ENCODE measurements around the gene HTR1E.
"Not testable (repeated sequence)": the region's sequence is repeated elsewhere in the genome, so short reads cannot be mapped to it uniquely, and the experiment has no call there.

The HTR1E gene

DNA sequence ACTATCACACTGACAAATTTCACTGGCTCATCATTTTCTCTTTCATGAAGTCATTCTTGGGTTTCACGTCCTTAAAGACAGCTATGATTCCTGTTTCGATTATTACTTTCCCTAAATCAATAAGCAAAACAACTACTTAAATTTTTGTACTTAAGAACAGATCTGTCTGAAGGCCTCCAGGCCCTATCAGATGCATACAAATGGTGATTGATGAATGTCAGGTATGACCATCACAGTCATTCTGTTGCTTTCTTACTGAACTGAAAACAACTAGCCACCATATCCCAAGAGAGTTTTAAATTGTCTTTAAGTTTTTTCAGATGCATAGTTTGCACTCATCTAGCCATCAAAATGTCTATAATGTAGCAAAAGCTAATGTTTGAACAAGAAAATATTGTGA is 20.9 kb upstream of the HTR1E start:
- no peaks in the 10 kb centered on the region for H4K20me1 ChIP-seq (ENCODE audit: insufficient read depth, low read length)
- no peak overlapping the region for H3K27ac ChIP-seq (ENCODE audit: low read length)
- H3K4me1 ChIP-seq (ENCODE audit: low read length): peaks cover 9% of the 10 kb centered on the region
- H3K9me3 ChIP-seq (ENCODE audit: insufficient read depth, low read length): no peaks in the 10 kb centered on the region
- no peak overlapping the region for H3K9ac ChIP-seq (ENCODE audit: low read length)
- H3K36me3 ChIP-seq (replicated peaks; ENCODE audit: low read depth, low read length): no peaks in the 10 kb centered on the region
- TF ChIP-seq EZH2phosphoT487 (IDR thresholded peaks at IDR 0.05; ENCODE audit: low read depth): no peak
- TF ChIP-seq, protein P1, sequence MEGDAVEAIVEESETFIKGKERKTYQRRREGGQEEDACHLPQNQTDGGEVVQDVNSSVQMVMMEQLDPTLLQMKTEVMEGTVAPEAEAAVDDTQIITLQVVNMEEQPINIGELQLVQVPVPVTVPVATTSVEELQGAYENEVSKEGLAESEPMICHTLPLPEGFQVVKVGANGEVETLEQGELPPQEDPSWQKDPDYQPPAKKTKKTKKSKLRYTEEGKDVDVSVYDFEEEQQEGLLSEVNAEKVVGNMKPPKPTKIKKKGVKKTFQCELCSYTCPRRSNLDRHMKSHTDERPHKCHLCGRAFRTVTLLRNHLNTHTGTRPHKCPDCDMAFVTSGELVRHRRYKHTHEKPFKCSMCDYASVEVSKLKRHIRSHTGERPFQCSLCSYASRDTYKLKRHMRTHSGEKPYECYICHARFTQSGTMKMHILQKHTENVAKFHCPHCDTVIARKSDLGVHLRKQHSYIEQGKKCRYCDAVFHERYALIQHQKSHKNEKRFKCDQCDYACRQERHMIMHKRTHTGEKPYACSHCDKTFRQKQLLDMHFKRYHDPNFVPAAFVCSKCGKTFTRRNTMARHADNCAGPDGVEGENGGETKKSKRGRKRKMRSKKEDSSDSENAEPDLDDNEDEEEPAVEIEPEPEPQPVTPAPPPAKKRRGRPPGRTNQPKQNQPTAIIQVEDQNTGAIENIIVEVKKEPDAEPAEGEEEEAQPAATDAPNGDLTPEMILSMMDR (IDR thresholded peaks at IDR 0.05; ENCODE audit: low read depth, low read length): no peak
- H3K27me3 ChIP-seq (ENCODE audit: low read depth, low read length): no peaks in the 10 kb centered on the region
- no peak overlapping the region for H3K4me2 ChIP-seq (ENCODE audit: low read length)
- no peak overlapping the region for H2AFZ ChIP-seq (ENCODE audit: low read depth, low read length)
- no peaks in the 10 kb centered on the region for H3K79me2 ChIP-seq (ENCODE audit: low read length)
- no peak overlapping the region for H3K4me3 ChIP-seq (ENCODE audit: low read length)

DNA sequence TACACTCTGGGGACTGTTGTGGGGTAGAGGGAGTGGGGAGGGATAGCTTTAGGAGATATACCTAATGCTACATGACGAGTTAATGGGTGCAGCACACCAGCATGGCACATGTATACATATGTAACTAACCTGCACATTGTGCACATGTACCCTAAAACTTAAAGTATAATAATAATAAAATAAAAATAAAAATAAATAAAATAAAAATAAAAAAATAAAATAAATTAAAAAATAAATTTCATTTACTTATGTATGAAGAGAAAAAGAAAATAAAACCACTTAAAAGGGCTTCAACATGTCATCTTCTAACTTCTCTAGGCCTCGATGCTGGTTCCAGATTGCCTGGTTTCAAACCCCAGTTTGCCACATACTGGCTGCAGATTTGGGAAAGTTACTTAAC is 10.2 kb upstream of the HTR1E start:
- not testable (repeated sequence) for H3K36me3 ChIP-seq (replicated peaks; ENCODE audit: low read depth, low read length); H2AFZ ChIP-seq (ENCODE audit: low read depth, low read length); H3K27ac ChIP-seq (ENCODE audit: low read length); H3K27me3 ChIP-seq (ENCODE audit: low read depth, low read length); H3K9ac ChIP-seq (ENCODE audit: low read length); H3K79me2 ChIP-seq (ENCODE audit: low read length); H4K20me1 ChIP-seq (ENCODE audit: insufficient read depth, low read length); H3K4me2 ChIP-seq (ENCODE audit: low read length); H3K4me1 ChIP-seq (ENCODE audit: low read length); H3K9me3 ChIP-seq (ENCODE audit: insufficient read depth, low read length); H3K4me3 ChIP-seq (ENCODE audit: low read length)

DNA sequence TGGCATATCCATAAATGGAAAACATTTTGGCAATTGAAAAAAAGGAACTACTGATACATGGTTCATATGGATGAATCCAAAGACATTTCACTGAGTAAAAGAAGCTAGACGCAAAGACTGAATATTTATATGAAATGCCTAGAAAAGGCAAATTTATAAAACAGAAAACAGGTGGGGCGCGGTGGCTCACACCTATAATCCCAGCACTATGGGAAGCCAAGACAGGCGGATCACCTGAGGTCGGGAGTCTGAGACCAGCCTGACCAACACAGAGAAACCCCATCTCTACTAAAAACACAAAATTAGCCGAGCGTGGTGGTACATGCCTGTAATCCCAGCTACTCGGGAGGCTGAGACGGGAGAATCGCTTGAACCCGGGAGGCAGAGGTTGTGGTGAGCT is 9.5 kb upstream of the HTR1E start:
- not testable (repeated sequence) for H3K9me3 ChIP-seq (ENCODE audit: insufficient read depth, low read length); H3K27me3 ChIP-seq (ENCODE audit: low read depth, low read length); H3K9ac ChIP-seq (ENCODE audit: low read length); H2AFZ ChIP-seq (ENCODE audit: low read depth, low read length); H3K79me2 ChIP-seq (ENCODE audit: low read length); H4K20me1 ChIP-seq (ENCODE audit: insufficient read depth, low read length); H3K4me1 ChIP-seq (ENCODE audit: low read length); H3K4me3 ChIP-seq (ENCODE audit: low read length); H3K4me2 ChIP-seq (ENCODE audit: low read length); H3K36me3 ChIP-seq (replicated peaks; ENCODE audit: low read depth, low read length); H3K27ac ChIP-seq (ENCODE audit: low read length)

DNA sequence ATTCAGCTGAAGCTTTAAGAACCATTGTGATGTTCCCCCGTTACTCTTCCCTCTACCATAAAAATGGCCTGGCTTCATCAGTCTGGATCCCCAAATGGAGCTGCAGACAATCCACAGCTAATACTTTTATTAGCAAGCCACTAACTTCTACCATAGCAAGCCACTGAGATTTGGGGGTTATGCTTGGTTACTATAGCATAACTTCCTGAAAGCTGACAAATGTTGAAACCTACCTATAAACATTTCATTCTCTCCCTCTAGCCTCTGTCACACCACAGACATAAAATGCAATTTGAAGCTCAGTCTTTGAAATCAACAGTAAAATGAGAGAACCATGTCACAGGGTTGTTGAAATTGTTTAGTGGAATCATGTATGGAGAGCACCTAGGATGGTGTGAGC is 3.0 kb upstream of the HTR1E start:
- H3K27me3 ChIP-seq (ENCODE audit: low read depth, low read length): 0 out of 2 replicates have a peak, but pooled peaks cover 4% of the 10 kb centered on the region
- H3K4me2 ChIP-seq (ENCODE audit: low read length): no peak overlapping the region
- no peak overlapping the region for H3K27ac ChIP-seq (ENCODE audit: low read length)
- peaks cover 7% of the 10 kb centered on the region; the same call in 1 of the 2 replicates for H3K4me1 ChIP-seq (ENCODE audit: low read length)
- TF ChIP-seq, protein P1 (IDR thresholded peaks at IDR 0.05; ENCODE audit: low read depth, low read length): no peak
- no peak for TF ChIP-seq EZH2phosphoT487 (IDR thresholded peaks at IDR 0.05; ENCODE audit: low read depth)
- no peak overlapping the region for H2AFZ ChIP-seq (ENCODE audit: low read depth, low read length)
- H3K9me3 ChIP-seq (ENCODE audit: insufficient read depth, low read length): no peaks in the 10 kb centered on the region
- no peaks in the 10 kb centered on the region for H3K79me2 ChIP-seq (ENCODE audit: low read length)
- H4K20me1 ChIP-seq (ENCODE audit: insufficient read depth, low read length): no peaks in the 10 kb centered on the region
- H3K4me3 ChIP-seq (ENCODE audit: low read length): no peak overlapping the region
- H3K36me3 ChIP-seq (replicated peaks; ENCODE audit: low read depth, low read length): no peaks in the 10 kb centered on the region
- no peak overlapping the region for H3K9ac ChIP-seq (ENCODE audit: low read length)

DNA sequence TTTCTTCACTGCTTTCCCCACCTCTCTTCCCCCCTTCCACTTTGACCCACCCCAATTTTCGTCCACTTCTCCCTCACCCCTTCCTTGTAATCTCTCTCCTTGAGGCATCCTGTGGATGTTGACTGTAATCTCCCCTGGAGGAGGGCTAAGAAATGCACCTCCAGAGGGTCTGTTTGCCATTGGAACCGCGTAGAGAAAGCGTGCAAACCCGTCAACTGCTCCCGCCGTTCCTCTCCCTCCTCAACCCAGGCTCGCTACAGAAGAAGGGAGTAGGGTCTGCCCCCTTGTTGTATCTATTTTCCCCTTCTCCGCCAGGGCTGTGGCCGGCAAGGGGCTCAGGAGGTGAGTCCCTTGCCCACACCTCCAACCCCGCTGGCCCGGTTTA is 502 bp upstream of the HTR1E start:
- no peak for TF ChIP-seq EZH2phosphoT487 (IDR thresholded peaks at IDR 0.05; ENCODE audit: low read depth)
- TF ChIP-seq, protein P1 (IDR thresholded peaks at IDR 0.05; ENCODE audit: low read depth, low read length): no peak
- Histone ChIP-seq H3K79me2 (ENCODE audit: low read length) (no peaks in the 10 kb centered on the region), H3K9ac (ENCODE audit: low read length) (no peak overlapping the region), H4K20me1 (ENCODE audit: insufficient read depth, low read length) (no peaks in the 10 kb centered on the region), H2AFZ (ENCODE audit: low read depth, low read length) (no peak overlapping the region), H3K9me3 (ENCODE audit: insufficient read depth, low read length) (no peaks in the 10 kb centered on the region), H3K4me2 (ENCODE audit: low read length) (no peak overlapping the region), H3K36me3 (replicated peaks; ENCODE audit: low read depth, low read length) (no peaks in the 10 kb centered on the region), H3K27me3 (ENCODE audit: low read depth, low read length) (0 out of 2 replicates have a peak, but pooled peaks cover 4% of the 10 kb centered on the region), H3K27ac (ENCODE audit: low read length) (no peak overlapping the region), H3K4me1 (ENCODE audit: low read length) (peaks cover 7% of the 10 kb centered on the region; the same call in 1 of the 2 replicates), H3K4me3 (ENCODE audit: low read length) (no peak overlapping the region)

Measured in OCI-LY3 (cell line).